Measurements from ENCODE around the gene RELN.

- TF ChIP-seq POLR2A (IDR thresholded peaks at IDR 0.05) (no peak), CTCF (IDR thresholded peaks at IDR 0.05) (no peak)
Observed at GRCh38 chr7:103985565-103986126, 3.8 kb downstream of the RELN start.

Measured in lower leg skin (tissue), 3 donors.